GM19240 (cell line): ENCODE measurements around the gene CCDC13.
A peak's percentile ranks its signal among the peaks of the same experiment; 100 is the strongest.

Experiments used
- DNase-seq: peaks from one replicate; pipeline ENCODE4 v3.0.0; 2011; ENCODE audit warnings: low spot score; ENCODE audit not compliant: insufficient read length

The CCDC13 gene

DNA sequence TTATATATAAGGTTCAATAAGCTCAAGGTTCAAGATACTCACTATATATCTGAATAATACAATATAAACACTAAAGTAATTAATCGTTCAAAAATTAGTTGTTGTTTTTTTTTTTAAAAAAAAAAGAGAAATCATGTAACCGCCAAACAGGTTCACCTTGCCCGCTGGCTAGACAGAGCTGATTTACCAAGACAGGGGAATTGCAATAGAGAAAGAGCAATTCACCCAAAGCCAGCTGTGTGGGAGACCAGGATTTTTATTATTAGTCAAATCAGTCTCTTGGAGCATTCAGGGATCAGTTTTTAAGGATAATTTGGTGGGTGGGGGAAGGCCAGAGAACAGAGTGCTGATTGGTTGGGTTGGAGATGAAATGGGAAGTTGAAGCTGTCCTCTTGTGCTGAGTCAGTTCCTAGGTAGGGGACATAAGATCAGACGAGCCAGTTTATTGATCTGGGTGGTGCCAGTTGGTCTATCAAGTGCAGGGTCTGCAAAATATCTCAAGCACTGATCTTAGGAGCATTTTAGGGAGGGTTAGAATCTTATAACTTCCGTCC lies 23.4 kb upstream of the CCDC13 start:
- no peak for DNase-seq

DNA sequence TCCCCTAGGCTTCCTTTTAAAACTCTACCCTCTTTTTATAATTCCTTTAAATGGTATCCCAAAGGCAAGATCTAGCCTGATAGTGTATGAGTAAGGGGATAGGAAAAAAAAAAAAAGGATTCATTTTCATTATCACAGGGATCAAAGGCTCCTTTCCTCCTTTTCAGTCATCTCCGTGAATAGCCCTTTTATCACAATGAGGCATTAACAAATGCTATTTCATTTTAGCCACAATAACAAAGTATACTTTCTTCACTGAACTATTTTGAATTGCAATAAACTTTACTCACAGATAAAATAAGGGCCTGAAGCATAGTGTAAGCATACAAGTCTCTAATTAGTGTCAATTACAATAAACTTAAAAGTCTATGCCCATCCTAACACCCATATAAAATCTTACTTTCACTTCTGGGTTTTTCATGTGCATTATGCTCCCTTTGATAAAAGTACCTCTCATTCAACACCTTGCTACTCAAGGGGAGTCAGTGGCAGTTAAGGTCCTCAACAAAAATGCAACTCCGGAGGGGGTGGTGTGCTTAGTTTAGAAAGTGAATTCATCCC lies 22.6 kb upstream of the CCDC13 start:
- DNase-seq: no peak

DNA sequence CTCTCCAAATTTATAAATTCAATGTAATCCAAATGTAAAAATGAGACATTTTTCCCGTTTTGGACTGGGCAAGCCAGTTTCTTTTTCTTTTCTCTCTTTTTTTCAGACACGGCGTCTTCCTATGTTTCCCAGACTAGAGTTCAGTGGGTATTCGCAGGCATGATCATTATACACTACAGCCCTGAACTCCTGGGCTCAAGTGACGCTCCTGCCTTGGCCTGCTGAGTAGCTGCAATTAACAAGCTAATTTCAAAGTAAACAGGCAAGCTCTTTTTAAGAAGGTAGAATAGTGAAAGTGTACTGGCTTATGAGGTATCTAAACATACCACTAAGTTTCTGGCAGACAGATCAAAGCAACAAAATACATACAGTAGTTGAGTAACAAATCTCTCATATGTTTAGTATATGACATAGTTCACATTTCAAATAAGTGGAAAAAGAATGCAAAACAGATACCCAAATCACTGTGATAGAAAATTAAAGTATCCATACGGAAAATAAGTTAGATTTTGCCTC lies 17.7 kb upstream of the CCDC13 start:
- no peak for DNase-seq

DNA sequence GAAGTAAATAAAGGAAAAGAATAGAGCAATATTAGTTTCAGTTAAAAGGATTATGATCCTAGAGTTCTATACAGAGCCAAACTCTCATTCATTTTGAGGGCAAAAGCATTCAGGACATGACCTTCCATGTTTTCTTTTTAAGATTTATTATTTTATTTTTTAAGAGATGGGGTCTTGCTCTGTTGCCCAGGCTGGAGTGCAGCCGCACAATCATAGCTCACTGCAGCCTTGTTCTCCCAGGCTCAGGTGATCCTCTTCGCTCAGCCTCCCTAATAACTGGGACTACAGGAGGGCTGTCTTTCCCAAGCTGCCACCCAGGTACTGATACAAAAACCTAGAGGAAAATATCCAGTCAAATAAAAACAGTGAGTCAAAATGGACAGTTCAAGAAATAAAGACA lies 13.6 kb upstream of the CCDC13 start:
- no peak for DNase-seq

DNA sequence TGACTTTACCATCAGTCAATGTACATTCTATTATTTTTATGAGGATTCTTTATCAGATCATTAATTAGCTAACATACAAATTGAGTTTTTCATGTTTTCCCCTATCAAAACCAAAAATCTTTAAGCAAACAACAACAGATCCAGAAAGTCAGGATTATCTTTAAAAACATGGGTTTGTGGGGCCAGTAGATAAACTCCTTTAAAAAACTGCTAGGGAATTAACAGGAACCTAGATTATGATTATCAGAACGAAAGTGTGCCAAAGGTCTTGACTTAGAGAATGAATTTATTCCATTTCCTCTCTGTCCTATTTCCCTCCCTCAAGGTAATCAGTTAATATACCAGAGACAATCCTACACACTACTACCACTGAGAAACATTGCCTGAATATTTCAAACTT lies 13.2 kb upstream of the CCDC13 start:
- DNase-seq: no peak

DNA sequence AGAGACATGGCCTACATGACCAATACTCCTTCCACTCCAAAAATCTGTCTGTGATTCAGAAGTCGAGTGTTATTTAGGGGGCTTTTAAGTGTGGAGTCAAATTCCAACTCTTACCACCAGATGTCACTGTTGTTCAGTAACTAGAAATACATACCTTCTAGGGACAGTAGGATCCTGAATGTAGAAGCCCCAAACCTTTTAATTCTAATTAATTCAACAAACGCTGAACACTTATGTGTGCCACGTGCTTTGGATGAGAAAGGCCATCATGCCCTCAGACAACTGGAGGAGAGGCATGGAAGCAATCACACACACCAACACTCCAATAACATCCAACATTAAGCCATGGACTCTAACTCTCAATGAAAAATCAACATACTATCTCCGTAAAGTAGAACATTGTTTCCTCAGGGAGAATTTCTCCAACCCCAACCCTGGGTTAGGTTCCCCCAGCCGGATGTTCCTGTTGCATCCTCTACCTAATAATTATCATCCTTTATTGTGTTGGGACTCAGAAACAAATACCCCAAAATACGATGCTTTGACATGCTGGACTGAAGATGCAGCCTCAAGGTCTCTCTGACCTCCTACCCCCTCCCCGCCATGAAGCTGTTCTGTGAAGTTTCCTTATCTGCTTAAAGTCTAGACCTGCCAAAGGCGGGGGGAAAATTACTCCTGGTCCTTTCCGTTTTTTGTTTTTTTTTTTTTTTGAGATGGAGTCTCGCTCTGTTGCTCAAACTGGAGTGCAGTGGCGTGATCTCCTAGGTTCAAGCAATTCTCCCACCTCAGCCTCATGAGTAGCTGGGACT lies 8.0 kb upstream of the CCDC13 start:
- DNase-seq: peak; percentile 24

DNA sequence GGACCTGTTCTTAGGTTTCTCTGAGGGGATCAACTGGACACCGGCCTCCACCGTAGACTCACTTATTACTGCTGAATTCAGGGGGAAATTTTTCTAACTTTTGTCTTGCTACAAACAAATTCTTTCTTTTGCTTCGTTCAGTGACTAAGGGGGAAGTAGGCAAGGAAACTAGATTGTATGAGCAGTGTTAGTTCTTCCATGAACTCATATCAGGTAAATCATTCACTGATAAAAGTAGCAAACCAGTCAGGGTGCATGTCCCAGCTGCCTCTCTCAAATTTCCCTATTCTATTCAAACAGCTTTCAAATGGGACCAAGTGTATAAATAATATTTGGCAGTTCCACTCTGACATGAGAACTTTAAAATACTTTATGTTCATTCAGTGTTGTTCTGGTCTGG lies 7.3 kb upstream of the CCDC13 start:
- no peak for DNase-seq

DNA sequence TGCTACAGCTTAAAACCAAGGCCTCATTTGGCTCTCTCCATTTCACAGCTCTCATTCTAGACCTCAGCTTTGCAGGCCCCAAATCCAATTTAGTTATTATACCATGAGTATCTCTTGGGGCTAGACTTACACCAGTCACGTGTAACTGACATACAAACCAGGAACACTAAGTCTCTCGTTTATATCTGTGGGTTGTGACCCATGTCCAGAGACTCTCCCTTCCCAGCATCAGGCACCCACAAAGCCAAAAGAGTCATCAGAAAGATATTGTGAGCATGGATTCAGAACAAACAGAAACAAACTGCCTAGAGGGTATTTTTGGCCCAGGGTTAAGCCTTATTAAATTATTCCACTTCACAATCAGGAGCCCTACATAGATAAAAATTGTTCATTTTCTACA lies 5.6 kb upstream of the CCDC13 start:
- no peak for DNase-seq

DNA sequence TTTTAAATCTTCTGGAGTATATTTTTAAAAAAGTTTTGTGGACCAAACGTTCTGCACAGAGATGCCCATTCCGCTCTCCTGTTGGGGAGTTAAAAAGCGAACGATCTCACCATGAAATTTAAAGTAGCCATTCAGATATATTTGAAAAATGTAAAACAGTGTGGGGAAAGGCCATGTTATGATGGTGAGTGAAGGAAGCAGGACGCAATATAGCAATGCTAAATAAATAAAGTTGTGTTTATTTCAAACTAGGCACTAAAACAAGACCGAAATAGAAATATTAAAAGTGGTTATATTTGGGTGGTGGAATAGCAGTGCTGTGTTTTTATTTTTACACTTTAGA lies 327 bp upstream of the CCDC13 start:
- DNase-seq: no peak

DNA sequence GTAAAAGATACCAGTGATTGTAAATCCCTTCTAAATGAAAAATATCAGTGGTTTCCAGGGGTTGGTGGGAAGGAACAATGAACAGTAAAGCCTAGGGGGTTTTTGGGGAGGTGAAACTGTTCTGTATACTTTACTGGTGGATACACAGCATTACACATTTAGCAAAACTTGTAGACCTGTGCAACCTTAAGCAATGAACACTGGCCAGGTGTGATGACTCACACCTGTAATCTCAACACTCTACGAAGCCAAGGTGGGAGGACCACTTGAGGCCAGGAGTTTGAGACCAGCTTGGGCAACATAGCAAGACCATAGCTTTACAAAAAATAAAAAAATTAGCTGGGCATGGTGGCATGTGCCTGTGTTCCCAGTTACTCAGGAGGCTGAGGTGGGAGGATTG lies 1.8 kb downstream of the CCDC13 start:
- no peak for DNase-seq

DNA sequence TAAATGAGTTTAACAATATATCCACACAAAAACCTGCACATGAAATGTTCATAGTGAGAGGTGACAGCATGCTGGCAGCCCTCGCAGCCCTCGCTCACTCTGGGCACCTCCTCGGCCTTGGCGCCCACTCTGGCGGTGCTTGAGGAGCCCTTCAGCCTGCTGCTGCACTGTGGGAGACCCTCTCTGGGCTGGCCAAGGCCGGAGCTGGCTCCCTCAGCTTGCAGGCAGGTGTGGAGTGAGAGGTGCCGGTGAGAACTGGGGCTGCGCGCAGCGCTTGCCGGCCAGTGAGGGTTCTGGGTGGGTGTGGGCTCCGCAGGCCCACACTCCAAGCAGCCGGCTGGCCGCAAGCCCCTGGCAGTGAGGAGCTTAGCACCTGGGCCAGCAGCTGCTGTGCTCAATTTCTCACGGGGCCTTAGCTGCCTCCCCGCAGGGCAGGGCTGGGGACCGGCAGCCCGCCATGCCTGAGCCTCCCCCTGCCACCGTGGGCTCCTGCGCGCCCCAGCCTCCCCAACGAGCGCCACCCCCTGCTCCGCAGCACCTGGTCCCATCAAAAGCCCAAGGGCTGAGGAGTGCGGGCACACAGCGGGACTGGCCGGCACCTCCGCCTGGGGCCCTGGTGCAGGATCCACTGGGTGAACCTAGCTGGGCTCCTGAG lies 3.4 kb downstream of the CCDC13 start:
- no peak for DNase-seq

DNA sequence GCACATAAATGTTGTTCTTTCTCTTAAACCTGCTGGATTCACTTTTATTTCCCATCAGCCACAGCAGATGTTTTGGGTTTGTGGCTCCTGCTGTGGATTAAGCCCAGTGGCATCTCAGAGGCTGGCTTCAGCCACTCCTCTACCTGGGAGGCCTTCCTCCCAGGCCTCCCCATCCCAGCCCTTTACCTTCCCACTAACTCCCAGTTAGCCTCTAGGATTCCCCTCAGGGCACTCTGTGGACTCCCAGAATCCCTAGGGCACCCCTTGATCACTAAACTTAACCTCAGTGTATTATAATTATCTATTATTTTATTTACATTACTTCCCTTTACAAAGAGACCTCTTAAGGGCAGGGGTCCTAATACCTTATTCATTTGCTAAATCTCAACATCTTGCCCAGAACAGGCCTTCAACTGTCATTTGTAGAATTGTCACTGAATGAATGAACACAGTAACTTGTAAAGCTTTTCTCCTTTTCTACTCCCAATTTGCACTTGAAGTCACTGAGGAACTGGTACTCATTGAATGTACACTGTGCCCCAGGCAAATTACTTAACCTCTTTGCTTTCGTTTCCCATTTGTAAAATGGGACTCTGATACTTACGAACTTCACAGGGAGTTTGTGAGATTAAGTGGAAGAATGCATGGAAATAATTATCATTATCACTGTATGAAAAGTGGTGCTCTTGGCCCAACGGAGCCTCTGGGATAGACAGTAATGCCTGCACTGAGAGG lies 8.3 kb downstream of the CCDC13 start:
- DNase-seq: no peak

DNA sequence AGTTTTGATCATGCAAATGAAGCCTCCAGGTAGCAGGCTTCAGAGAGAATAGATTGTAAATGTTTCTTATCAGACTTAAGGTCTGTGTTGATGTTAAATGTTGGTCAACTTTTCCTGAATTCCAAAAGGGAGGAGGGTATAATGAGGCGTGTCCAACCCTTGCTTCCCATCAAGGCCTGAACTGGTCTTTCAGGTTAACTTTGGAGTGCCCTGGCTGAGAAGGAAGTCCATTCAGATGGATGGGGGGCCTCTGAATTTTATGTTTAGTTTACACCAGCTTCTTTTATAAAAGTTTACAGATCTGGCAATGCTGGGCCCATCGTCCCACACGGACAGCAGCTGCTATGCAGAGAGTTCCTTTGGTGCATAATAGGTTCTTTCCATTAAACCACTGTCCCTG lies 8.9 kb downstream of the CCDC13 start:
- no peak for DNase-seq

DNA sequence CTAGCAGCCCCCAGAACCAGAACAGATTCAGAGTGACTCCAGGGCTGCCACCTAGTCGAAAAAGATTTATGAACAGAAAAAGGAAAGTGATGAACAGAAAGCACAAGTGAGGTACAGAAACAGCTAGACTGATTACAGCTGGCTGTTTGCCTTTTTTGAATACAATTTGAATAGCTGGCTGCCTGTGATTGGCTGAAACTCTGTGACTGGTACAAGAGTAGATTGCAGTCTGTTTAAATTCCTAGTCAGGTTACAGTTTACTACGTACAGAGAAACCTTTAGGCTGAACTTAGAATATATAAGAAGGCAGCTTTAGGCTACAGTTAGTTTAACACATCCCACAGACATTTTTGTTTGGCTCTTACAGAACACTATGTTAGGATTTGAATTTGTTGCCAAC lies 10.0 kb downstream of the CCDC13 start:
- DNase-seq: no peak

DNA sequence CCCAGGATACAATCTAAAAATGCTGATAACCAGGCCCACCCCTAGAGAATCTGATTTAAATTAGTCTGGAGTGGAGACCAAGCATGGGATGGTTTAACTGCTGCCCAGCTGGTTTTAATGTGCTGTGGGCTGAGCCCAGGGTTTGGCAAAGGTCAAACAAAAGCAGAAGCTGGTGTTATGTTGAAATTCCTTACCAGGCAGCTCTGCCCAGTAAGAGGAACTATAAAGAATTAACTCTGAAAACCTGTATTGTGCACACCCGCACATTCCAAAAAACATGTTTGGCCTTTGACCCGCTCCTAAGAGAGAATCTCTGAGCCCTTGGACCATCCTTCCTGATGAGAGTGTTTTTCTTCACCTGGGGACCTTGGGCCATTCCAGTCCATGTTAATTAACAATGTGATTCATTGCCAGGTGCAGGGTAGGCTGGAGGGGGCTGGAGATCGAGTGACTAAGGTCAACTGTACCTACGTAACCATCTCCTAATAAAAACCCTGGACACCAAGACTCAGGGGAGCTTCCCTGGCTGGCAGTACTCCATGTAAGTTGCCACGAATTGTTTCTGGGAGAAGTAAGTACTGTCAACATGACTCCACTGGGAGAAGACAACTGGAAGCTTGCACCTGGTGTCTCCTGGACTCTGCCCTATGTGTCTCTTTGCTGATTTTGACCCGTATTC lies 10.9 kb downstream of the CCDC13 start:
- DNase-seq: no peak

DNA sequence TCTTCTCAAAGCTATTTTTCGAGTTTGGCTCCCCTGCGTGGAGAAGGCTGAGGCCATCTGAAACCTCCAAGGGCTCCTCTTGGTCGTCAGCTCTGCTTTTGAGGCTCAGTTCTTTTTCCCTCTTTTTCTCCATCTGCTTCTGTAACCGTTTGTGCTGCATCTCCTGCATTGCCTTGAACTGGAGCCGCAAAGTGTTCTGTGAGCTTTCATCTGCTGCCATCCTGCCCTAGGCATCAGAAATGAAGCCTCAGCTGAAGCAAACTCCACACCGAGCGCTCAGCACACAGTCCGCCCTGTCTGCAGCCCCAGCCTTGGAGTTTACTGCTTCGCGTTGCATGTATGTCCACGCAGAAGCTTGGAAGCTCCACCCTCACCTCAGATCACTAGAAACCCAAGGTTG lies 14.9 kb downstream of the CCDC13 start:
- no peak for DNase-seq

DNA sequence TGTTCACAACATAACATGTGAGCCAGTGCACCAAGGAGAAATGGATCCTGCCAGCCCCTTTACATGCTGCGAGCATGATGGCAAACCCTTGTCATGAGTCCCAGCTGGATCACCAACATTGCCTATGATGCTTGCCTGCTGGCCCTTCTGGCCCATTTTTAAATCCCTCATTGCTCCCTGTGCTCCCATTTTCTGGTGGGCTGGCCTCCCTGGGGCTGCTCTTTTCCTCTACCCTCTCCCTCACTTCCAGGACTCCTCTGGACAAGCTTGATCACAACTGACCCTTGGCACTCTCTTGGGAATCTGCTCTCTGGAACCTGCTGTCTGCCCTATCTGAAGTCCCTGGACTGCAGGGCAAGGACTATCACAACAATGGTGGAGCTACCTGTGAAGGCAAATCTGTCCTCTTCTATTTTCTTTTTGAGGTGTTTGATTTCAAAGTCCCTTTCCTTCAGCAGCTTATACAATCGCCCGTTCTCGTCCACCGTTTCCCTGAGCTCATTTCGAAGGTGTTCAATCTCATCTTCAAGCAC lies 16.3 kb downstream of the CCDC13 start:
- no peak for DNase-seq

DNA sequence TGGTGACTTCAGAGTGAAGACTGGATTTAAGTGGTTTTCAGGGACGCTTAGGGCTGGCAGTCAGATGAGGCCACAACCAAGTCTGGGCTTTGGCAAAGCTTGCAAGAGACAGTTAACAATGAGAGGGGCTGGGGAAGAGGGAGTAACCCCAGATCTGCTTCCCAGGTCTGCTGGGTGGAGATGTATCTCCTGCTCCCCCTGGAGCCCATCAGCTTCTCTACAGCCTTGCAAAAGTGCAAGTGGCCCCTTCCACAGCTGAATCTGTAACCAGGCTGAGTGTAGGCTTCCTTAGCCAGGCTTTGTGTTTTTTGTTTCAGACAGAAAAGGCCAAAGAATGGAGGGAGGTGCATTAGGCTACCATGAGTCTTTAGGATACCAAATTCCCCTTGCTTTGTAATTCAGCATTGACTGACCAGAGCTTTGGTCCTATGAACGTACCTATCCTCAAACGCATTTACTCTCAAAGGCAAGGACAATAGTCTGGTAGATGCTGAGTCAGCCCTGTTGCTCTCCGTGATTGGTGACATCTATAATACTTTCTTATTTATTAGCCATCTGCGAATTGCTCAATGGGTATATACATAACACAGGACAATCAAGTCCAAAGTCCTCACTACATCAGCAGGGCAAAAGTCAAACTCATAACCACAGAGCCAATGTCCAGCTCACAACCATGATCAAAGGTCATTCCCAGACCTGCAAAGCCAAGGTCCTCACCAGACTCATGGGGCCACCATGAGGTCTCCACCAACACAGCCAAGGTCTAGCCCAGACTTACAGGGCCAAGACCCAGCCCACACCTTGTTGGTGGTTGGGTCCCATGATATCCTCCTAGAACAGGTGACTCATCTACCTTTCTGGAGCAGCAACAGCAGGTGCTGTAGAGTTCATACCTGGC lies 17.1 kb downstream of the CCDC13 start:
- no peak for DNase-seq

DNA sequence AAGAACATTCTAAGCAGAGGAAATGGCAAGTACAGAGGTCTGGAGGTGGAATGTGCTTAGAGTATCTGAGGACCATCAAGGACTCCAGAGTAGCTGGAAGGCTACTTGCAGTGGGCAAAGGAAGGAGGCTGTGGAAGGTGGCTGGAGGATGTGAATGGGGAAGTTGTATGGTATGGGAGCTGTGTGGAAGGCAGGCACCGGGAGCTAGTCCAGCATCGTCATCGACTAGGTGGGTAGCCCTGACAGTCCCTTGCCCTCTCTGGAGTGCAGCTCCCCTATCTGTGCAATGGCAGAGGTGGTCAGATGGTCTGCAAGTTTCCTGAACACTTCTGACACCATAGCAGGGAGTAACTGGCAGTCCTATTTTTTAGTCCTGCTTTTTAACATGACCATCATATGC lies 19.3 kb downstream of the CCDC13 start:
- no peak for DNase-seq

DNA sequence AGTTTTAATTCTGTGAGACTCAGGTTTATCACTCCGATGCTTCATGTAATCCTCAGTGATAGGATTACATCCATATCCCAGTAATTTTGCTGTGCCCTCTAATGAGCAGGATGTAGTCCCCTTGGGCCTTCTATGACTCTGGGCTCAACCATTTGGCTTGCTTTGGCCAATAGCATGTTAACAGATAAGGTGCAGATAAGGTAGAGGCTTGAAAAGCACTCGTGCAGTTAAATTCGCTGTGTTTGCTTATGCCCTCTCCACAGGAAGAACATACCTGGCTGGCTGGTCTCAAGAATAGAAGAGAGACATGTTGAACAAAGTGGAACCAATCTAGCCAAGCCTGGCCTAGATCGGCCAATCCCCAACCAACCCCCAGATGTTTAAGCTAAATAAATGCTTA lies 20.1 kb downstream of the CCDC13 start:
- no peak for DNase-seq
